IPS-18a (cell line): Measurements from ENCODE around the gene MYL5.

Experiments used
- H3K27ac ChIP-seq: one replicate; pipeline ENCODE4 v1.5.1; 2013; ENCODE audit warnings: low read length
- H3K27me3 ChIP-seq: one replicate; pipeline ENCODE4 v1.6.1; 2013; ENCODE audit warnings: mild to moderate bottlenecking, low read length; ENCODE audit not compliant: control insufficient read depth, insufficient read depth
- H3K36me3 ChIP-seq: one replicate; pipeline ENCODE4 v1.6.1; 2013; ENCODE audit warnings: low read depth, low read length; ENCODE audit not compliant: control insufficient read depth
- H3K4me1 ChIP-seq: one replicate; pipeline ENCODE4 v1.6.1; 2013; ENCODE audit warnings: low read depth, low read length; ENCODE audit not compliant: control insufficient read depth
- H3K4me3 ChIP-seq: one replicate; pipeline ENCODE4 v1.5.1; 2013; ENCODE audit warnings: low read length
- H3K9ac ChIP-seq: one replicate; pipeline ENCODE4 v1.6.1; 2013; ENCODE audit warnings: mild to moderate bottlenecking, low read length, moderate library complexity
- H3K9me3 ChIP-seq: one replicate; pipeline ENCODE4 v1.6.1; 2013; ENCODE audit warnings: low read depth, low read length; ENCODE audit not compliant: control insufficient read depth

The MYL5 gene

GRCh38 chr4:646460-646859 lies 27.9 kb upstream of the MYL5 start:
- H3K9me3 ChIP-seq = no peaks in the 10 kb centered on the region
- H3K4me1 ChIP-seq = peaks cover 3% of the 10 kb centered on the region
- H3K4me3 ChIP-seq = no peak overlapping the region
- no peaks in the 10 kb centered on the region for H3K27me3 ChIP-seq
- no peak overlapping the region for H3K27ac ChIP-seq
- H3K9ac ChIP-seq = no peak overlapping the region
- no peaks in the 10 kb centered on the region for H3K36me3 ChIP-seq

- H3K4me3 ChIP-seq = no peak overlapping the region
- no peaks in the 10 kb centered on the region for H3K27me3 ChIP-seq
These were observed 26.9 kb upstream of the MYL5 start for GRCh38 chr4:647481-647880.

DNA sequence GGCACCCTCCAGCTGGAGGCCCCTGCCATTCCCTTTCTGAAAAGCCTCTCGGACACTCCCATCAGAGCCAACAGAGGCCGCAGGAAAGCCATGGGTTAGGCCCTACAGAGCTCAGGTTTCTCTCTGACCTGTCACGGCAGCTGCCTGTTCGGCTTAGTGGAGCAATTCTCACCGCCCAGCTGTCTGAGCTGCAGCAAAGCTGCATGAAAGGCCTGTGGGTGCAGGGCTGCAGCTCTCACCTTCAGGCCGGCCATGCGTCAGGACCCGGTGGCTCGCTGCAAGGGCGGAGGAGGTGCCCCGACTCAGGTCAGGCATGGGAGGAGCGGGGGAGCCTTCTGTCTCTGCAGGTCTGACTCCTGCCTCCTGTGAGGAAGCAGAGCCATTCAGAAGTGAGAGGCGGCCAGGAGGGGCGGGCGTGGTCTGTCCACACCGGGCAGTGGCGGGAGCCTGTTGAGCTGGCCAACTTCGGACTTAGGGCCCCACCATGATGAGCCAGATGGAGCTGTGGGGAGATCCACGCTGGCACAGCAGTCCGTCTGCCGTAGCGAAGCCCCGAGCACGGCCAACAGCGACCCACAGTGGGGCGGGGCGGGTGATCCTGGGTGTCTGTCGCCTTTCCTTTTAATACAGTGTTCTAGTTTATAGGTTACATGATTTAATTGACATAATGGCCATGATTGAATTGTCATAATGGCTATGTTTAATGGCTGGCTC lies 25.6 kb upstream of the MYL5 start:
- H3K4me1 ChIP-seq = peaks cover 3% of the 10 kb centered on the region
- no peaks in the 10 kb centered on the region for H3K9me3 ChIP-seq
- H3K9ac ChIP-seq = no peak overlapping the region
- no peaks in the 10 kb centered on the region for H3K27me3 ChIP-seq
- H3K4me3 ChIP-seq = no peak overlapping the region
- H3K27ac ChIP-seq = no peak overlapping the region
- H3K36me3 ChIP-seq = no peaks in the 10 kb centered on the region

More at GRCh38 chr4:647481-647880, 26.9 kb upstream of the MYL5 start:
- peaks cover 3% of the 10 kb centered on the region for H3K4me1 ChIP-seq
- no peaks in the 10 kb centered on the region for H3K36me3 ChIP-seq
- no peaks in the 10 kb centered on the region for H3K9me3 ChIP-seq
- no peak overlapping the region for H3K9ac ChIP-seq
- no peak overlapping the region for H3K27ac ChIP-seq

GRCh38 chr4:649293-649625 lies 25.1 kb upstream of the MYL5 start:
- Histone ChIP-seq H3K27me3 (no peaks in the 10 kb centered on the region), H3K9ac (no peak overlapping the region), H3K27ac (no peak overlapping the region), H3K4me1 (peaks cover 3% of the 10 kb centered on the region), H3K9me3 (no peaks in the 10 kb centered on the region), H3K4me3 (no peak overlapping the region), H3K36me3 (no peaks in the 10 kb centered on the region)

- H3K9me3 ChIP-seq = no peaks in the 10 kb centered on the region
- H3K4me3 ChIP-seq = no peak overlapping the region
- H3K36me3 ChIP-seq = no peaks in the 10 kb centered on the region
- no peak overlapping the region for H3K9ac ChIP-seq
- no peaks in the 10 kb centered on the region for H3K27me3 ChIP-seq
- H3K27ac ChIP-seq = no peak overlapping the region
- H3K4me1 ChIP-seq = peaks cover 3% of the 10 kb centered on the region
These were observed 24.5 kb upstream of the MYL5 start for GRCh38 chr4:649751-650310.

DNA sequence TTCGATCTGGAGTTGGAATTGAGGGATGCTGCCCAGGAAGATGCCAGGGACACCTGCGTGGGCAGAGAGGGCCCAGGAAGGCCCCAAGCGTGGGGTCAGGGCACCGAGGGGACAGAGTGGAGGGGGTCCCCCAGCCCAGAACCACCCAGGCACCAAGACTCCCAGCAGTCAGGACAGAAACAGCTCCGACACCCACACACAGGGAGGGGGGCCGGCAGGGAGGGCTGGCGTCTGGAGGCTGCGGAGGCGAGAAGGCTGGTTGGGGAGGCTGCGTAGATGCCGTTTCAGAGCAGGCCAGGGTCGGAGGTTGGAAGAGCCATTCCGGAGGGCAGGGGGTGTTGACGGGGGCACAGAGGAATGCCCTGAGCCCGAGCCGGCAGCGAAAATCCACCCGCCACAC lies 23.9 kb upstream of the MYL5 start:
- no peaks in the 10 kb centered on the region for H3K36me3 ChIP-seq
- no peak overlapping the region for H3K4me3 ChIP-seq
- H3K9me3 ChIP-seq = no peaks in the 10 kb centered on the region
- H3K9ac ChIP-seq = no peak overlapping the region
- no peaks in the 10 kb centered on the region for H3K27me3 ChIP-seq
- H3K27ac ChIP-seq = no peak overlapping the region
- peaks cover 3% of the 10 kb centered on the region for H3K4me1 ChIP-seq

DNA sequence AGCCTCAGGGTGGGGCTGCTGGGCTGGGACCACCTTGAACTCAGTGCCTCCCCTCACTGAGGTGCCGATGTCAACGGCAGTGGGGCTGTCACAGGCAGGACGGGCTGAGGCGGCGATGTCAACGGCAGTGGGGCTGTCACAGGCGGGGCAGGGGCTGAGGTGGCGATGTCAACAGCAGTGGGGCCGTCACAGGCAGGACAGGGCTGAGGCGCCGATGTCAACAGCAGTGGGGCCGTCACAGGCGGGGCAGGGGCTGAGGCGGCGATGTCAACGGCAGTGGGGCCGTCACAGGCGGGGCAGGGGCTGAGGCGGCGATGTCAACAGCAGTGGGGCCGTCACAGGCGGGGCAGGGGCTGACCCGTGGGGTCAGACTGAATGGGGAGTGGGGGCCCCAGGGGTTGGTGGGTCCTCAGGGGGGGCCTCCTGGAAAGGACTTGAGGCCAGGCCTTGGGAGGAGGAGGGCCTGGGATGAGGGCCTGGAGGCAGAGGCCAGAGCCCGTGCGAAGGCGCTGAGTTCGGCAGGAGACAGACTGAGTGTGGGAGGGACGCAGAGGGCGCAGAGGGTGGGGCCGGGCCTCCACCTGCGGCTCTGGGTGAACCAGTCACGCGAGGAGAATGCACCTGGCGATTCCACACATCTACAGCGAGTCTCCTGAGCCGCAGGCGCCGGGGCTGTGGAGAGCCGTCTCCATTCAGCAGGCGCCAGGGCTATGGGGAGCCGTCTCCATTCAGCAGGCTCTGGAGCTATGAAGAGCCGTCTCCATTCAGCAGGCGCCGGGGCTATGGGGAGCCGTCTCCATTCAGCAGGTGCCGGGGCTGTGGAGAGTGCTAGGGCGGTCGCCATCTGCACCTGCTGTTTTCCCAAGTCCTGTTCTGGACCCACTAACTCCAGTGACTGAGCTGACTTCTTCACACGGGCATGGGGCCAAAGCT lies 23.1 kb upstream of the MYL5 start:
- no peaks in the 10 kb centered on the region for H3K9me3 ChIP-seq
- no peak overlapping the region for H3K27ac ChIP-seq
- no peaks in the 10 kb centered on the region for H3K36me3 ChIP-seq
- H3K4me1 ChIP-seq = peaks cover 3% of the 10 kb centered on the region
- H3K27me3 ChIP-seq = no peaks in the 10 kb centered on the region
- no peak overlapping the region for H3K4me3 ChIP-seq
- no peak overlapping the region for H3K9ac ChIP-seq

DNA sequence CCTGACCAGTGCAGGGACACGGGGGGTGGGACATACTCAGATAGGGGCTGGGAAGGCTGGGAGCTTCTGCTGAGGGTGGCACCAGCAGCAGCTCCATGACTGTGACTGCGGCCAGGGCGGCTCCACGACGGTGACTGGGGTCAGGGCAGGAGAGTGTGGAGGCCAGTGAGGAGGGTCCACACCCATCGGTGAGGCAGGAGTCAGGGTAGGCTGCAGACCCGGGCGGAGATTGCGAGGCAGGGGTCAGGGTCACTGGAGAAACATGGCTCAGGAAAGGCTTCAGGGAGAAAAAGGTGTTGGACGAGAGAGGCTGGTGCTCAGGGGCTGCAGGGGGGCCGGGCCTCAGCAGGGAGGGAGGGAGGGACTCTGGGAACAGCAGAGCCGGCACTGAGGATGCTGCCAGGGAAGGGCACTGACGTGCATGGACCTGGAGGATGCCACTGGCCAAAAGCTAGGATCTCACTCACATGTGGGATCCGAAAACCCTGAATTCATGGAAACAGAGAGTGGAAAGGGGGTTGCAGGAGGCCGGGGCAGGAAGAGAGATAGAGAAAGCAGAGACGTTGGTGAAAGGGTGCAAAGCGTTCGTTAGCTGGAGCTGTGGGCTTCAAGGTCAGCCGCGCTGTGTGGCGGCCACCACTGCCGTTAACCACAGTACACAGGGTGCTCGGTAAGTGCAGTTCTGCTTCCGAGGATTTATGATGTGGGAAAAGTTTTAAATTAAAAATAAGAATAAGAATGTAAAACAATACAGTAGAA lies 22.3 kb upstream of the MYL5 start:
- Histone ChIP-seq H3K4me3 (no peak overlapping the region), H3K36me3 (no peaks in the 10 kb centered on the region), H3K9ac (no peak overlapping the region), H3K9me3 (no peaks in the 10 kb centered on the region), H3K27ac (no peak overlapping the region), H3K4me1 (peaks cover 3% of the 10 kb centered on the region), H3K27me3 (no peaks in the 10 kb centered on the region)

DNA sequence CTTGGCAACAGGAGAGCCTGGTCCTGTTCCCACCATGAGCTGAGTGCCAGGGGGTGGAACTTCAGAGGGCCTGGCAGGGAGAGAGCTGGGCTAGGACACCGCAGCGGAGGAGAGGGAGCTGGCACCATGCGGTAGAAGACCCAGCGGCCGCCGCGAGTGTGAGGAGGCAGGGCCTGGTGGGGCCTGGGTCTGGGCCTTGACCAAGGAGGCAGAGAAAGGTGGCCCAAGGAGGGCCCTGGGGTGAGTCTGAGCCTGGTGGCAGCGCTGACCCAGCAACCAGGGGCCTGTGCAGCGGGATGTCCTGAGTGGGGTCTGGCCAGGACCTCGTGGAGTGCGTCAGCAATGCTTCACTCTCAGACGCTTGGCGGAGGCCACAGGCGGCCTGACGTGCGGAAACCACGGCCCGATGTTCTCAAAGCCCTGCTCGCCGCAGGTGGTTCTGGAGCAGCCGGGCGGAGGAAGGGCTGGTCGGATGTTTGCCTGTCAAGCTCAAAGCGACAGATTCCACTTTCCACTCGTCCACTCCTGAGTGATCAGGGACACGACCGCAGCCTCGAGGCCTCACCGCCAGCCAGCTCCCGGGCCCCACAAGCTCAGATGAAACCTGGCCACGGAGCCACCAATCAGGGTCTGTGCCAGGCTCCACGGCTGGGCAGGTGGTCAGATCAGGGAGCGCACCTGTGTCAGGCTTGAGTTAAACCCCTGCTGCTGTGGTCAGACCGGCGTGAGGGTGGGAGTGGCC lies 21.1 kb upstream of the MYL5 start:
- peaks cover 3% of the 10 kb centered on the region for H3K4me1 ChIP-seq
- H3K27me3 ChIP-seq = no peaks in the 10 kb centered on the region
- H3K9ac ChIP-seq = no peak overlapping the region

GRCh38 chr4:653831-654502 lies 20.4 kb upstream of the MYL5 start:
- Histone ChIP-seq H3K4me3 (no peak overlapping the region), H3K27ac (no peak overlapping the region), H3K36me3 (no peaks in the 10 kb centered on the region), H3K27me3 (no peaks in the 10 kb centered on the region), H3K4me1 (no peaks in the 10 kb centered on the region), H3K9me3 (no peaks in the 10 kb centered on the region), H3K9ac (no peak overlapping the region)

More for the DNA sequence above, 21.1 kb upstream of the MYL5 start:
- H3K4me3 ChIP-seq = no peak overlapping the region
- H3K27ac ChIP-seq = no peak overlapping the region
- H3K9me3 ChIP-seq = no peaks in the 10 kb centered on the region
- no peaks in the 10 kb centered on the region for H3K36me3 ChIP-seq
